ENCODE measurements around the gene NEDD4L.

Gene NEDD4L

DNA sequence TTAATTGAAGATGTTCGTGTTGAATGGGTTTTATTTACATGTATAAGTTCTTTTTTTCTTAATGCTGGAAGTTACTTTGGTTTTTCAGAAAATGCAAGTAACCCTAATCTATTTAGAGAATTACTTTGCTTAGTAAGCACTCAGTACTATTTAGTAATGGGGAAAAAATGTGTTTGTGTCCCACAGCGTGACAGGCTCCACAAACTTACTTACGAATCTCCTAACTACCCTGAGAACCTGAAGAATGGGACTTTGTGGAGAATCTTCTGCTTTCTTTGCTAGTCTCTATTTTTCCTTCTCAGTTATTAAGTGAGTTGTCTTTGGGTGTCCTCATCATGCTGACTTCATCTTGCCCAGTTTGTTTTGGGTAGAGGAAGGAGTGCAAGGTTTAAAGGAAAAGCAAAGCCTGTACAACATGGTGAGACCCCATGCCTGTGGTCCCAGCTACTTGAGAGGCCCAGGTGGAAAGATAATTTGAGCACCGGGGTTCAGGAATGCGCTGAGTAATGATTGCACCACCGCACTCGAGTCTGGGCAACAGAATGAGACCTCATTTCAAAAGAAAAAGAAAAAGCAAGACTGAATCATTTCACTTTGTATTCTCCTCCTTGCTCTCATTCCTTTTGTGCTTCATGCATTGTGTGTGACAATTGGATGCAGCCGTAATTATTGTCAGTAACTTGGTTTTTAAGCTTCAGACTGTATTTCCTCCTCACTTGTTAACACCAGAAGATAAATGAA, 10.2 kb downstream of the NEDD4L start:
- H3K4me3 ChIP-seq (ENCODE audit: low read depth, low read length): no peak overlapping the region
- H3K9ac ChIP-seq (ENCODE audit: low read length): no peak overlapping the region
- H3K23ac ChIP-seq (ENCODE audit: low read length): no peak overlapping the region
- no peak overlapping the region for H3K18ac ChIP-seq (ENCODE audit: low read length)
- no peak overlapping the region for H4K8ac ChIP-seq (ENCODE audit: low read depth, low read length)
- no peak overlapping the region for H2BK12ac ChIP-seq (ENCODE audit: low read length)
- no peak overlapping the region for H2BK120ac ChIP-seq (ENCODE audit: insufficient read depth, low read length, poor library complexity)
- H3K4ac ChIP-seq (ENCODE audit: low read depth, low read length): no peak overlapping the region
- no CpG with 5 or more reads among the region's 8 CpGs for WGBS (ENCODE audit: extremely low coverage, insufficient coverage, insufficient read length)
- H3K4me2 ChIP-seq (ENCODE audit: low read length): peak overlapping the region; percentile 10
- no peak overlapping the region for H2BK5ac ChIP-seq (ENCODE audit: low read depth, low read length, poor library complexity)
- DNase-seq: peak; percentile 22 to 29
- no peak overlapping the region for H3K27ac ChIP-seq (ENCODE audit: low read depth, low read length)
- peaks cover 8 to 14% of the 10 kb centered on the region in 2 experiments for H3K4me1 ChIP-seq (ENCODE audit: control insufficient read depth in 1 of 2, insufficient read depth in 2 of 2, low read length in 2 of 2)
- H2AK5ac ChIP-seq (ENCODE audit: low read length): no peak overlapping the region
- no peak overlapping the region for H4K91ac ChIP-seq (ENCODE audit: low read depth, low read length)
- H2AFZ ChIP-seq (ENCODE audit: insufficient read depth, low read length, poor library complexity): no peak overlapping the region
- H3K27me3 ChIP-seq (ENCODE audit: insufficient read depth, low read length): no peaks in the 10 kb centered on the region
- no peak overlapping the region for H4K12ac ChIP-seq (ENCODE audit: low read depth, low read length)
- no peaks in the 10 kb centered on the region for H3K36me3 ChIP-seq (ENCODE audit: control insufficient read depth in 1 of 2, insufficient read depth in 2 of 2, low read length in 2 of 2)
- peaks cover 2% of the 10 kb centered on the region for H3K79me2 ChIP-seq (ENCODE audit: control insufficient read depth, insufficient read depth, low read length, poor library complexity)
- peaks cover 1% of the 10 kb centered on the region for H3K79me1 ChIP-seq (ENCODE audit: low read length)
- H3K9me3 ChIP-seq (ENCODE audit: insufficient read depth, low read depth, low read length): no peaks in the 10 kb centered on the region
- no peak overlapping the region for H3K14ac ChIP-seq (ENCODE audit: low read length)

DNA sequence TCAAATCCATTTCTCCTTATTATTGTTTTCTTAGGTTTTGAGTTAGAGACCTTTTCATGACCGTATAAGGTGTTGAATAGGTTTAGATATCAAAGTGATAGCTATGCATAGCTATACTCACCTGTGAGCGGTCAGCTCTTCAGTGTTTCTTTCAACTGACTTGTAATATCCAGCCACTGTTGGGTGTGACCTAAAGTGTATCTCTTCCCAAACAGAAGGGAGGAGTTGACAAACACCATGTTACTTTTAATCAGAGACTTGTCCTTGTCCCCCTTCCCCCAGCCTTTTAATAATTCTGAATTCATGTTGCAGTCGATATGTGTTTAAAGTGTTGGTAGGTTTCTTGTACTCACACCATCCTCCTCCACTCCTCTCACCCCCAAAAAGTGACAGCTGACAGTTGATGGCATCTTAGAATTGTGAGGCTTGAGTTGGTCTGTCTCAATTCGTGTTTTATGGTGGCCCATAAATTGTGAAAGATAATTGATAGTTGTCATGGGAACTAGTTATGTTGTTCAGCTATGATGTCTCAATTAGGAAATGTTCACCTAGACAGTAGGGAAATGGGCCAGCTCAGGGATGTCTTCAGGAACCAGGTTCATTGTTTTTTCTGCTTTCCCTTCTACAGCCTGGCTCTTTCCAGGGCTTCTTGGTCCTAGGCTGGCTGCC, 12.0 kb downstream of the NEDD4L start:
- no CpG with 5 or more reads among the region's 4 CpGs for whole genome bisulfite sequencing (ENCODE audit: extremely low coverage, insufficient coverage, insufficient read length)
- H3K23ac ChIP-seq (ENCODE audit: low read length): no peak overlapping the region
- no peak overlapping the region for H3K14ac ChIP-seq (ENCODE audit: low read length)
- no peak overlapping the region for H3K4ac ChIP-seq (ENCODE audit: low read depth, low read length)
- no peak overlapping the region for H2AK5ac ChIP-seq (ENCODE audit: low read length)
- H3K4me2 ChIP-seq (ENCODE audit: low read length): no peak overlapping the region
- H3K4me1 ChIP-seq (ENCODE audit: control insufficient read depth in 1 of 2, insufficient read depth in 2 of 2, low read length in 2 of 2): peaks cover 8 to 14% of the 10 kb centered on the region in 2 experiments
- DNase-seq: no peak
- H3K36me3 ChIP-seq (ENCODE audit: control insufficient read depth in 1 of 2, insufficient read depth in 2 of 2, low read length in 2 of 2): no peaks in the 10 kb centered on the region
- no peak overlapping the region for H3K9ac ChIP-seq (ENCODE audit: low read length)
- H3K27me3 ChIP-seq (ENCODE audit: insufficient read depth, low read length): no peaks in the 10 kb centered on the region
- no peak overlapping the region for H3K4me3 ChIP-seq (ENCODE audit: low read depth, low read length)
- no peak overlapping the region for H3K27ac ChIP-seq (ENCODE audit: low read depth, low read length)
- H3K79me2 ChIP-seq (ENCODE audit: control insufficient read depth, insufficient read depth, low read length, poor library complexity): peaks cover 2% of the 10 kb centered on the region
- H3K18ac ChIP-seq (ENCODE audit: low read length): no peak overlapping the region
- no peak overlapping the region for H4K8ac ChIP-seq (ENCODE audit: low read depth, low read length)
- H2AFZ ChIP-seq (ENCODE audit: insufficient read depth, low read length, poor library complexity): no peak overlapping the region
- no peak overlapping the region for H4K91ac ChIP-seq (ENCODE audit: low read depth, low read length)
- H2BK5ac ChIP-seq (ENCODE audit: low read depth, low read length, poor library complexity): no peak overlapping the region
- H3K79me1 ChIP-seq (ENCODE audit: low read length): peaks cover 1% of the 10 kb centered on the region
- H3K9me3 ChIP-seq (ENCODE audit: insufficient read depth, low read depth, low read length): no peaks in the 10 kb centered on the region
- no peak overlapping the region for H2BK120ac ChIP-seq (ENCODE audit: insufficient read depth, low read length, poor library complexity)
- H2BK12ac ChIP-seq (ENCODE audit: low read length): peak overlapping the region; percentile 38
- no peak overlapping the region for H4K12ac ChIP-seq (ENCODE audit: low read depth, low read length)

DNA sequence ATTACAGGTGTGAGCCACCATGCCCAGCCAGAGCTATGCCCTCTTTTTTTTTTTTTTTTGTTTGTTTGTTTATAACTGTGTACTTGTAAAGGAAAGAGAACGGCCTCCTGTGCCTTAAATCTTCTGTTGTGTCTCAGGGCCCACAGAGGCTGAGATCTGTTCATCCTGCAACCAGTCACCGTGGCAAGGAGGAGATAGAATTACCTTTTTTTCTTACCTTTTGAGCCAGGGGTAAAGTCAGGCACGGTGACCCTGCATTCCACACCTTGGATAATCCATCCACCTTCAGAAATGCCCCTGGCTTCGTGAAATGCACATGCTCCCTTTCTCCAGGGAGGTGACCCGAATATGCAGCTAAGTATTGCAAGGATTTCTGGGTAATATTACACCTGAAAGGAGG, 12.8 kb downstream of the NEDD4L start:
- no peak overlapping the region for H4K8ac ChIP-seq (ENCODE audit: low read depth, low read length)
- no peak overlapping the region for H3K4me3 ChIP-seq (ENCODE audit: low read depth, low read length)
- no peak overlapping the region for H2AFZ ChIP-seq (ENCODE audit: insufficient read depth, low read length, poor library complexity)
- H2BK120ac ChIP-seq (ENCODE audit: insufficient read depth, low read length, poor library complexity): no peak overlapping the region
- H3K4me2 ChIP-seq (ENCODE audit: low read length): no peak overlapping the region
- H3K23ac ChIP-seq (ENCODE audit: low read length): no peak overlapping the region
- H3K9ac ChIP-seq (ENCODE audit: low read length): no peak overlapping the region
- H4K12ac ChIP-seq (ENCODE audit: low read depth, low read length): no peak overlapping the region
- no peak overlapping the region for H3K14ac ChIP-seq (ENCODE audit: low read length)
- no peaks in the 10 kb centered on the region for H3K27me3 ChIP-seq (ENCODE audit: insufficient read depth, low read length)
- WGBS (ENCODE audit: extremely low coverage, insufficient coverage, insufficient read length): no CpG with 5 or more reads among the region's 5 CpGs
- no peak overlapping the region for H3K27ac ChIP-seq (ENCODE audit: low read depth, low read length)
- no peak overlapping the region for H2BK12ac ChIP-seq (ENCODE audit: low read length)
- peaks cover 8 to 14% of the 10 kb centered on the region in 2 experiments for H3K4me1 ChIP-seq (ENCODE audit: control insufficient read depth in 1 of 2, insufficient read depth in 2 of 2, low read length in 2 of 2)
- H3K9me3 ChIP-seq (ENCODE audit: insufficient read depth, low read depth, low read length): no peaks in the 10 kb centered on the region
- no peak overlapping the region for H2AK5ac ChIP-seq (ENCODE audit: low read length)
- peaks cover 2% of the 10 kb centered on the region for H3K79me2 ChIP-seq (ENCODE audit: control insufficient read depth, insufficient read depth, low read length, poor library complexity)
- no peak overlapping the region for H4K91ac ChIP-seq (ENCODE audit: low read depth, low read length)
- DNase-seq: no peak
- H3K4ac ChIP-seq (ENCODE audit: low read depth, low read length): no peak overlapping the region
- no peak overlapping the region for H3K18ac ChIP-seq (ENCODE audit: low read length)
- no peaks in the 10 kb centered on the region for H3K36me3 ChIP-seq (ENCODE audit: control insufficient read depth in 1 of 2, insufficient read depth in 2 of 2, low read length in 2 of 2)
- no peak overlapping the region for H2BK5ac ChIP-seq (ENCODE audit: low read depth, low read length, poor library complexity)
- H3K79me1 ChIP-seq (ENCODE audit: low read length): peaks cover 1% of the 10 kb centered on the region

DNA sequence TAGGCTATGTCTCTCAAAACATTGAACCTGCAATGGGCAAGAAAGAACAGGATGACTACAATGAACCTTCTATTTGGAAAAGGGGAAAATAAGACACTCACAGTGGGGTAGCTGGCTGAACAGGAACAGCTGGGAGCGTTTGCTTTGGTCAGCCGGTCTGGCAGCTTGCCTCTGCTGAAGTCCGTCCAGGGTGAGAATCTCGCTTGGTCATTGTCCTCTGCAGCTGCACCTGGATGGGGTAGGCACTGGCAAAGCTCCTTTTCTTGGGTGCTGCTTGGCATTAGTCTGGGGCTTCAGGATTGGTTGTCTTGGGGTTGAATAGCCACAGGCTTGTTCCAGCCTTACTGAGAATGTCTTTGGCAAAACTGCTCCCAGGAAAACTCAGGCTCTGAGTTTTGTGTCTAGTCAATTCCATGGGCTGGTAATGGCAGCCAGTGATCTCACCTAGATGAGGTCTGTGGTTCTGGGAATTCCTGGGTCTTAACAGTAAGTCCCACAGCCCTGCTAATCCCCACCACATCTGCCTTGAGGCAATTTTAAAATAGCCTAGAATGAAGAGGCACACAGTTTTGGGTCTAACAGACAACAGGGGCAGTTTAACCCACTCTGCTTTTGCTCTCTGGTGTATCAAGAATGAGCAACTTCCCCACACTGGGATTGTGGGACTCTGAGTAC, 13.4 kb downstream of the NEDD4L start:
- Histone ChIP-seq H3K23ac (ENCODE audit: low read length) (no peak overlapping the region), H3K79me1 (ENCODE audit: low read length) (peaks cover 1% of the 10 kb centered on the region), H2BK12ac (ENCODE audit: low read length) (no peak overlapping the region), H3K4me3 (ENCODE audit: low read depth, low read length) (no peak overlapping the region), H2BK120ac (ENCODE audit: insufficient read depth, low read length, poor library complexity) (no peak overlapping the region), H3K18ac (ENCODE audit: low read length) (no peak overlapping the region), H4K91ac (ENCODE audit: low read depth, low read length) (no peak overlapping the region), H4K12ac (ENCODE audit: low read depth, low read length) (no peak overlapping the region), H3K27me3 (ENCODE audit: insufficient read depth, low read length) (no peaks in the 10 kb centered on the region), H3K4ac (ENCODE audit: low read depth, low read length) (no peak overlapping the region), H2BK5ac (ENCODE audit: low read depth, low read length, poor library complexity) (no peak overlapping the region), H3K9ac (ENCODE audit: low read length) (no peak overlapping the region), H3K4me2 (ENCODE audit: low read length) (no peak overlapping the region), H3K79me2 (ENCODE audit: control insufficient read depth, insufficient read depth, low read length, poor library complexity) (peaks cover 2% of the 10 kb centered on the region), H3K27ac (ENCODE audit: low read depth, low read length) (no peak overlapping the region), H3K14ac (ENCODE audit: low read length) (no peak overlapping the region), H4K8ac (ENCODE audit: low read depth, low read length) (no peak overlapping the region), H3K9me3 (ENCODE audit: insufficient read depth, low read depth, low read length) (no peaks in the 10 kb centered on the region), H2AK5ac (ENCODE audit: low read length) (no peak overlapping the region), H3K4me1 (ENCODE audit: control insufficient read depth in 1 of 2, insufficient read depth in 2 of 2, low read length in 2 of 2) (peaks cover 8 to 14% of the 10 kb centered on the region in 2 experiments), H3K36me3 (ENCODE audit: control insufficient read depth in 1 of 2, insufficient read depth in 2 of 2, low read length in 2 of 2) (no peaks in the 10 kb centered on the region), H2AFZ (ENCODE audit: insufficient read depth, low read length, poor library complexity) (no peak overlapping the region)
- DNase-seq: no peak
- no CpG with 5 or more reads among the region's 4 CpGs for WGBS (ENCODE audit: extremely low coverage, insufficient coverage, insufficient read length)

Data from trophoblast cell (in vitro differentiated cells and primary cell).